SH-SY5Y (cell line): ENCODE measurements around the gene SUPT20H.

Experiments used
- GATA2 ChIP-seq: IDR thresholded peaks from 2 replicates; pipeline ENCODE4 v1.6.1; 2011; ENCODE audit warnings: mild to moderate bottlenecking, low read depth, low read length
- GATA3 ChIP-seq: IDR thresholded peaks from 2 replicates; pipeline ENCODE4 v1.6.1; 2011; ENCODE audit warnings: low read depth, mild to moderate bottlenecking, low read length, moderate library complexity

GRCh38 chr13:37011002-37011401 lies 48.5 kb downstream of the SUPT20H start:
- TF ChIP-seq GATA3 (no peak), GATA2 (no peak)
